Activated T-helper 1 cell treated with anti-CD3 and anti-CD28 coated beads, Interleukin-12 subunit alpha, Interleukin-12 subunit beta, Interleukin-2, Interleukin-4 antibody, amounts not matched to agents 30 ng/mL and 10 ng/mL and 1 ng/mL, durations not matched to agents 14 hours and 24 hours and 36 hours (primary cell): Measurements from ENCODE around the gene ITGAD. TPM values are rescaled to one million over a fixed set of nuclear protein-coding genes. Genes with fewer than 3 reads are reported as not detected.

Experiments used
- DNase-seq: peaks from one replicate; pipeline ENCODE4 v3.0.0; 2021; ENCODE audit warnings: low spot score
- H3K27ac Mint-ChIP-seq: one replicate; pipeline ENCODE4 v1.8.0; 2021; ENCODE audit warnings: mild to moderate bottlenecking, mixed read lengths
- H3K27me3 Mint-ChIP-seq: one replicate; pipeline ENCODE4 v1.8.0; 2022; ENCODE audit warnings: mild to moderate bottlenecking, moderate library complexity, mixed read lengths; ENCODE audit not compliant: insufficient read depth
- H3K36me3 Mint-ChIP-seq: one replicate; pipeline ENCODE4 v1.8.0; 2021; ENCODE audit warnings: low read depth, mixed read lengths
- H3K4me1 Mint-ChIP-seq: one replicate; pipeline ENCODE4 v1.8.0; 2021; ENCODE audit warnings: low read depth, mixed read lengths
- H3K4me3 Mint-ChIP-seq: one replicate; pipeline ENCODE4 v1.8.0; 2021; ENCODE audit warnings: mild to moderate bottlenecking, moderate library complexity, mixed read lengths
- H3K9me3 Mint-ChIP-seq: one replicate; pipeline ENCODE4 v1.8.0; 2021; ENCODE audit warnings: mixed read lengths
- intact Hi-C: fragments of 100-400 bp; cut with micrococcal nuclease; formaldehyde crosslinking; loops from one replicate; pipeline ENCODE4 v1.15.1; 2024
- total RNA-seq: library from RNA; stranded (reverse); gene quantifications from 2 replicates; pipeline ENCODE4 v1.2.3, GENCODE V29; 2022

ITGAD gene
- total RNA-seq = not detected in 2 replicates

- intact Hi-C loops = no loop called here
- Mint-ChIP-seq H3K36me3 (no peaks in the 10 kb centered on the region), H3K9me3 (no peaks in the 10 kb centered on the region), H3K4me1 (no peaks in the 10 kb centered on the region), H3K27ac (no peak within 1 kb of the TSS), H3K4me3 (no peak within 1 kb of the TSS), H3K27me3 (peaks cover 23% of the 10 kb centered on the region)
- DNase-seq = no peak
Measured at GRCh38 chr16:31393056-31393455, at the start of gene ITGAD. Gene ITGAD, plus strand, starts transcription at chr16:31393335. Its CDS starts 26 bp downstream, at chr16:31393361.

GRCh38 chr16:31344712-31345111, 48.4 kb upstream of the ITGAD start:
- H3K4me3 Mint-ChIP-seq = no peak overlapping the region
- no peaks in the 10 kb centered on the region for H3K36me3 Mint-ChIP-seq
- H3K27me3 Mint-ChIP-seq = peaks cover 11% of the 10 kb centered on the region
- intact Hi-C loops = loop anchor here (10.0 kb wide), 1 partner anchor 360 kb away; no protein-coding TSS in a partner anchor
- no peak for DNase-seq
- H3K4me1 Mint-ChIP-seq = peaks cover 42% of the 10 kb centered on the region
- no peaks in the 10 kb centered on the region for H3K9me3 Mint-ChIP-seq
- H3K27ac Mint-ChIP-seq = peak overlapping the region; percentile 53

GRCh38 chr16:31347445-31347844, 45.7 kb upstream of the ITGAD start:
- no peak overlapping the region for H3K4me3 Mint-ChIP-seq
- H3K9me3 Mint-ChIP-seq = peaks cover 5% of the 10 kb centered on the region
- no peaks in the 10 kb centered on the region for H3K36me3 Mint-ChIP-seq
- intact Hi-C loops = loop anchor here (10.0 kb wide), 1 partner anchor 357 kb away; no protein-coding TSS in a partner anchor
- H3K4me1 Mint-ChIP-seq = peaks cover 59% of the 10 kb centered on the region
- H3K27ac Mint-ChIP-seq = no peak overlapping the region
- H3K27me3 Mint-ChIP-seq = peaks cover 5% of the 10 kb centered on the region
- no peak for DNase-seq

- H3K27me3 Mint-ChIP-seq = peaks cover 2% of the 10 kb centered on the region
- H3K36me3 Mint-ChIP-seq = peaks cover 4% of the 10 kb centered on the region
- no peak overlapping the region for H3K27ac Mint-ChIP-seq
- no peak for DNase-seq
- peaks cover 70% of the 10 kb centered on the region for H3K4me1 Mint-ChIP-seq
- H3K9me3 Mint-ChIP-seq = peaks cover 5% of the 10 kb centered on the region
- intact Hi-C loops = loop anchor here (10.0 kb wide), 1 partner anchor 356 kb away; no protein-coding TSS in a partner anchor
- no peak overlapping the region for H3K4me3 Mint-ChIP-seq
Measured at GRCh38 chr16:31348579-31348978, 44.6 kb upstream of the ITGAD start.

- peak overlapping the region; percentile 73 for H3K27ac Mint-ChIP-seq
- H3K9me3 Mint-ChIP-seq = peaks cover 5% of the 10 kb centered on the region
- peaks cover 76% of the 10 kb centered on the region for H3K4me1 Mint-ChIP-seq
- peaks cover 2% of the 10 kb centered on the region for H3K27me3 Mint-ChIP-seq
- no peak for DNase-seq
- intact Hi-C loops = loop anchor here (5.0 to 10.0 kb wide), 3 partner anchors 46 to 276 kb away; partner anchors contain the start of genes BCKDK, ZNF646 and ZNF668
- H3K4me3 Mint-ChIP-seq = no peak overlapping the region
- H3K36me3 Mint-ChIP-seq = peaks cover 9% of the 10 kb centered on the region
Measured at GRCh38 chr16:31350275-31351005, 42.7 kb upstream of the ITGAD start.

- H3K4me3 Mint-ChIP-seq = no peak overlapping the region
- H3K4me1 Mint-ChIP-seq = peaks cover 82% of the 10 kb centered on the region
- H3K27me3 Mint-ChIP-seq = peaks cover 2% of the 10 kb centered on the region
- H3K36me3 Mint-ChIP-seq = peaks cover 9% of the 10 kb centered on the region
- no peak for DNase-seq
- peak overlapping the region; percentile 83 for H3K27ac Mint-ChIP-seq
- H3K9me3 Mint-ChIP-seq = peaks cover 5% of the 10 kb centered on the region
- intact Hi-C loops = loop anchor here (5.0 to 10.0 kb wide), 3 partner anchors 47 to 277 kb away; partner anchors contain the start of genes BCKDK, ZNF646 and ZNF668
Measured at GRCh38 chr16:31351246-31351941, 41.7 kb upstream of the ITGAD start.

GRCh38 chr16:31351942-31352325, 41.2 kb upstream of the ITGAD start:
- Mint-ChIP-seq H3K4me3 (peak overlapping the region; percentile 37), H3K4me1 (peaks cover 82% of the 10 kb centered on the region), H3K36me3 (peaks cover 9% of the 10 kb centered on the region), H3K27ac (peak overlapping the region; percentile 83), H3K27me3 (peaks cover 2% of the 10 kb centered on the region), H3K9me3 (peaks cover 5% of the 10 kb centered on the region)
- no peak for DNase-seq
- intact Hi-C loops = loop anchor here (5.0 to 10.0 kb wide), 3 partner anchors 47 to 277 kb away; partner anchors contain the start of genes BCKDK, ZNF646 and ZNF668

GRCh38 chr16:31352376-31353115, 40.6 kb upstream of the ITGAD start:
- peak overlapping the region; percentile 89 for H3K27ac Mint-ChIP-seq
- peaks cover 82% of the 10 kb centered on the region for H3K4me1 Mint-ChIP-seq
- peaks cover 2% of the 10 kb centered on the region for H3K27me3 Mint-ChIP-seq
- peaks cover 12% of the 10 kb centered on the region for H3K36me3 Mint-ChIP-seq
- intact Hi-C loops = loop anchor here (5.0 to 10.0 kb wide), 3 partner anchors 48 to 278 kb away; partner anchors contain the start of genes BCKDK, ZNF646 and ZNF668
- H3K4me3 Mint-ChIP-seq = peak overlapping the region; percentile 55
- DNase-seq = no peak
- H3K9me3 Mint-ChIP-seq = peaks cover 5% of the 10 kb centered on the region

- intact Hi-C loops = loop anchor here (1.0 to 10.0 kb wide), 15 partner anchors 11 to 515 kb away; partner anchors contain the start of genes ARMC5, BCKDK, PYCARD and STX4
- H3K9me3 Mint-ChIP-seq = peaks cover 5% of the 10 kb centered on the region
- DNase-seq = peak; percentile 76
- H3K27me3 Mint-ChIP-seq = no peaks in the 10 kb centered on the region
- H3K27ac Mint-ChIP-seq = peak within 1 kb of the TSS; percentile 99
- peak within 1 kb of the TSS; percentile 84 for H3K4me3 Mint-ChIP-seq
- peaks cover 16% of the 10 kb centered on the region for H3K36me3 Mint-ChIP-seq
- peaks cover 69% of the 10 kb centered on the region for H3K4me1 Mint-ChIP-seq
Measured at GRCh38 chr16:31354394-31355291, 38.5 kb upstream of the ITGAD start, which contains the start of gene ITGAX. Gene ITGAX, plus strand, starts transcription at chr16:31355176. Its CDS starts 79 bp downstream, at chr16:31355255.

GRCh38 chr16:31355431-31356100, 37.6 kb upstream of the ITGAD start:
- H3K27ac Mint-ChIP-seq = peak overlapping the region; percentile 99
- DNase-seq = no peak
- intact Hi-C loops = loop anchor here (1.0 to 10.0 kb wide), 11 partner anchors 23 to 514 kb away; partner anchors contain the start of genes ARMC5, PYCARD, ZNF646 and ZNF668
- no peaks in the 10 kb centered on the region for H3K27me3 Mint-ChIP-seq
- peaks cover 2% of the 10 kb centered on the region for H3K9me3 Mint-ChIP-seq
- peaks cover 69% of the 10 kb centered on the region for H3K4me1 Mint-ChIP-seq
- H3K36me3 Mint-ChIP-seq = peaks cover 19% of the 10 kb centered on the region
- peak overlapping the region; percentile 84 for H3K4me3 Mint-ChIP-seq
